Stimulated activated CD8-positive, alpha-beta memory T cell treated with anti-CD3 and anti-CD28 coated beads, Interleukin-12 subunit alpha, Interleukin-12 subunit beta, amount 100 ng/mL, for 24 hours (primary cell): ENCODE data around the gene AZI2.

Experiments used
- DNase-seq: peaks from one replicate; pipeline ENCODE4 v3.0.0-alpha.2; 2020; ENCODE audit errors: extremely low read depth

The AZI2 gene, protein sequence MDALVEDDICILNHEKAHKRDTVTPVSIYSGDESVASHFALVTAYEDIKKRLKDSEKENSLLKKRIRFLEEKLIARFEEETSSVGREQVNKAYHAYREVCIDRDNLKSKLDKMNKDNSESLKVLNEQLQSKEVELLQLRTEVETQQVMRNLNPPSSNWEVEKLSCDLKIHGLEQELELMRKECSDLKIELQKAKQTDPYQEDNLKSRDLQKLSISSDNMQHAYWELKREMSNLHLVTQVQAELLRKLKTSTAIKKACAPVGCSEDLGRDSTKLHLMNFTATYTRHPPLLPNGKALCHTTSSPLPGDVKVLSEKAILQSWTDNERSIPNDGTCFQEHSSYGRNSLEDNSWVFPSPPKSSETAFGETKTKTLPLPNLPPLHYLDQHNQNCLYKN

DNA sequence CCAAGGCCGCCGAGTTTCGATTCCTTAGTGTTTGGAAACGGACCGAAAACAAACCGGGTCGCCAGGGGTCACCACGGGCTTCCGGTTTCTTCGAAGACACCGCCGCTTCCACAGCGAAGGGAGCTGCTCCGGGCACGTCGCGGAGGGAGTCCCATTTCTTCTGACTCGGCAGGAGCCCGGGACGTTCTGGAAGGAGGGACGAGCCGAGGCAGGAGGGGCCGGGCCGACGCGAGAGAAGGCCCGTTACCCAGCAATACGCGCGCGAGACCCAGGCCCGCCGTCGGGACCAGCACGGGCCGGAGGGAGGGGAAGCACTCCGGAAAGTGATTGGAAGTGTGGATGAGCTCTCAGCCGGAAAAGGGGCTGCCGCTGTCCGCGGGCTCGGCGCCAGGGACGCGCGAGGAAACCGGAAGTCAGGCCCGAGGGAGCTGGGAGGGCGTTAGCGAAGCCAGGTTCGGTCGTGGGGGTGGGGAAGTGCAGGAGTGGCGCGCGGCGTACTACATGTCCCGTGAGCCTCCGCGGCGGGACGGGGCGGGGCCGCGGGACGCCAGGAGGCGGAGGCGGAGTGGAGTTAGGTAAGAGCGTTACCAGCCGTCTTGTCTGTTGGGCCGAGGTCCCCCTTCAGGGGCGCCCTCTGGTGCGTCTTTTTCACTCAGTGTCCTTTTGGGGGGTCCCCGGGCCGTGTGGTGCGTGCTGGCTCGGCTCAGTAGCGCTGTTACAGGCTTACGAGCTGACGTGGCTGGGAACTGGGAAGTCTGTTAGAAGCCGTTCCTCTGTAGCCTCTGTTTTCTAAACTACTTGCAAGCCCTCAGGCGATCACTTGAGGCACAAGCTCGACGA, at the start of gene AZI2, which contains the start of gene ZCWPW2:
Gene AZI2, minus strand, starts transcription at position 196 of the 840 bp plus-strand sequence. CDS start 8,207 bp downstream, outside the sequence.
Gene ZCWPW2, plus strand, starts transcription at position 93 of the 840 bp plus-strand sequence. CDS start 64,348 bp downstream, outside the sequence.
- peak; percentile 83 for DNase-seq

DNA sequence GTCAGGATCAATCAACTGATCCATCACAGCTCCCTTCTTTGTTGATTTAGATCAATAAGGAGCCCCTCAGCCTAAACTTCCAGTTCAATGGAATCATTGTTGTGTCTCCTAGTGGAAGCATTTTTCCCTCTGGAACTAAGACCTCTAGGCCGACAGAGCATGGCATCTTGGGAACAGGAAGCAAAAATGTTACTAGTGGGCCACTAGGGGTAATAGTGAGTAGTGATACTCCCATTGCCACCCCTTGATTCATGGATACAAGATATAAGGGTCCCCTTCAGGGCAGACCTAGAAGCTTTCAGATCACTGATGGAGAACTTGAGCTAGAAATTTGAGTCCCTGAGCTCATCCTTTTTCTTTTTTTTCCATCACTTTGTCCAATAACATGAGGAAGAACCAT, 40.4 kb upstream of the AZI2 start:
- DNase-seq, result no peak

DNA sequence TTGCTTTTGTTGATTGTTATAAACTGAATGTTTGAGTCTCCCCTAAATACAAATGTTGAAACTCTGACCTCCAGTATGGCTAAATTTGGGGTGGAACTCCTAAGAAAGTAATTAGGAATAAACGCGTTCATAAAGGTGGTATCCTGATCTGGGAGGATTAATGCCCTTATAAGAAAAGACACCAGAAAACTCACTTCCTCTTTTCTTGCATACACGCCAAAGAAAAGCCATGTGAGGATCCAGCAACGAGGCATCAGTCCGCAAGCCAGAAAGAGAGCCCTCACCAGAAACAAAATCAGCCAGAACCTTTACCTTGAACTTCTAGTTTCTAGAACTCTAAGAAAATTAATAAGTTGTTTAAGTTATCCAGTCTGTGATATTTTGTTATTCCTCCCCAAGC, 37.4 kb upstream of the AZI2 start:
- DNase-seq, result no peak

DNA sequence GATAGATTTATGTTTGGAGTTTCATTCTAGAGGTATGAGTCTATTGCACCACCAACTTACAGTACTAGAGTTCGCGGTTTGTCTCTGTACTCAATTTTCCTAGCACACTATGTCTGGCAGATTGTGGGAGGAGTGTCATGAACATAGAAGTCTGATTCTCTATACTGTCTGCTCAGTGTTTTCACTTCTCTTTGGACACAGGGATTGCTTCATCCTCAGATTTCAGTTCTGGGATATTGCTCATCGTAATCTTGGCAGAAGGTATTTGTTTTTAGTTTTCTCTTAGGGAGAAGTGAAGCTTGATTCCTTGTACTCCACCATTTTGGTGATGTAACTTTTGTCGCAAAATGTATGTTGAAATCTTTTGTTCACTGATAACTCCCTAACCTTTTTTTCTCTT, 27.8 kb upstream of the AZI2 start:
- no peak for DNase-seq

DNA sequence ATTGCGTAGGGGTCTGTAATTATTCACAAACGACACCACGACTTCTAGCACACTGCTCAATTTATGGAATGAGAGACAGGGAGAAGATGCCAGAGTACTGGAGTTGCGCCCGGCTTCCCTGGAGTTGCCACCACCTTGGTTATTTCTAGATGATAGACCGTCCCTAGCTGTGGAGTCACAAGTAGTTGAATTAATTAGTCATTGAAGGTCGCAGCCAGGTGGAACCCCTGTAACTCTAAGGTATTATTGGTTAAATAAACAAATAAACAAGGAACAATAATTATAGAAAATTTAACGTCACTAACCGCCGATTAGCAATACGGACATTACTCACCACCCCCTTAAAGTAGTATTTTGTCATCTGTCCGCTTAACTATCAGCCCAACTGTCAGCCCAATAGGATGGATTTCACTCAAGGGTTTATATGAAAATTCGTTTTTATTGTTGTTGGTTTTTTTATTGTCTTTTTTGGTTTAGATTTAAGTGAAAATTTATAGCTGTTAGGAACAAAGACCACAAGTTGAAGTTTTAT, 911 bp upstream of the AZI2 start:
- DNase-seq, result no peak

DNA sequence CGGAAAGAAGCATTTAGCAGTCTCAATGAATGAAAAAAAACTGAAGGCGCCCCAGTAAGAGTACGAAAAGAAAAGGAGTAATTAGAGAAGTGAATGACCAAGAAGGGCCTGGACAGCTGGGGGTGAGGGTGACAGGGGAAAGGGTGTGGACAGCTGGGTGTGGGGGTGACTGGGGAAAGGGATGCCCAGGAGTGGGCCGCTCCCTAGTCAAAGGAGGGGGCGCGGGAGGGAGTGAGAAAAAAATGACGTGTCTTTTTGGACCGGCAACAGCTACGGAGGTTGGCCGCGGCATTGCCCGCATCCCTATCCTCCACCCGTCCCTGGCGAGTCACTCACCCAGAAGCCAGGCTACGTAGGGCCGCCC, 377 bp downstream of the AZI2 start:
- DNase-seq, result no peak

DNA sequence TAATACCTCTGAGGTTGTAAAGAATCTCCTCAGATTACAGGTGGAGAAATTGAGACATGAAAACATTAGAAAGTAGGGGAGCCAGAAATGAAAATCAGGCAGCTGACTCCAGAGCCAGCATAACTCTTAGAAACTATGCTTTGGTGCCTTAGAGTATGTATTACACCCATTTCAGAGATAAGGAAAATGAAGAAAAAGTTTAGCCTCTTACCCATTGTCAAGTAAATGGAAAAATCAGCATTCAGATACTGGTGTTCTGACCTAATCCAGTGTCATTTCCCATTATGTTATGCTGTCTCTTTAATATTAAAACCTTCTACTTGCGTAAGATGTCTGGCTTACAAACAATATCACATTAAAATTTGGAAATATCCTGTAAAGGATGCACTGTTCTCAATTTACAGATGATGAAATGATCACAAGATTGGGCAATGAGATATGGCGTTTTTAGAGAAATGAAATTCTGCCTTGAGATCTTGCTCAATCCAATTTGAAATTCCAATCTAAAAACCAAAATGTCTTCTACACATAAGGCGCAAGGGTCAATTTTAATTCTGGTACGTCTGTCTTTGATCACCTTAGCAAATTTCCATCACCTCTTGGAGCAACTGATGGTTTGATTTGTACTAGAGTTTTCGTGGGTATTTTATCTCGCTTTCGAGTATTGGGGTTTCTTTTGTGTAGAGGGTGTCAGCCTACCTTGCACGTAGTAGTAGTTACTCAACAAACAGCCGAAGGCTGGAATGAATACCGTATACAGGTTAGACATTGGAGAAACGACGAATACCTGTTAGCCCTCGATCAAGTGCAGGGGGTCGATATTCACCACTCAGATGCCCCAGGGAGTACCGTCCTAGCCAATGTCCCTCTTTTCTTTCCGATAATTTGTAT, 1.0 kb downstream of the AZI2 start:
- DNase-seq, result no peak

DNA sequence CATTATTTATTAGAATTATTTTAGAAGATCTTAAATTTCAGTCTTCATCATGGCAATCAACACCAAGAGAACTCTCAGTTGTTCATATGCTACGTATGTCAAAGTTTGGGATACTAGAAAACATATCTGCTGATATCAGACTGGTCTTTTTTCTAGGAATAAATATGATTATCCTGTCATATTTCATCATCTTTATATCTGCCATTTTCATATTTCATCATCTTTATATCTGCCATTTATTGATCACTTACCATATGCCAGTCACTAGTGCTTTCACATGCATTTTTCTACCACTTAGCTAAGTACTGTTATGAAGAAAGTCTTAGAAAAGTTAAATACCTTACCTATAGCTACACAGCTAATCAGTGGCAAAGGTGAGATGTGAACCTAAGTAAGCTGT, 2.9 kb downstream of the AZI2 start:
- no peak for DNase-seq

DNA sequence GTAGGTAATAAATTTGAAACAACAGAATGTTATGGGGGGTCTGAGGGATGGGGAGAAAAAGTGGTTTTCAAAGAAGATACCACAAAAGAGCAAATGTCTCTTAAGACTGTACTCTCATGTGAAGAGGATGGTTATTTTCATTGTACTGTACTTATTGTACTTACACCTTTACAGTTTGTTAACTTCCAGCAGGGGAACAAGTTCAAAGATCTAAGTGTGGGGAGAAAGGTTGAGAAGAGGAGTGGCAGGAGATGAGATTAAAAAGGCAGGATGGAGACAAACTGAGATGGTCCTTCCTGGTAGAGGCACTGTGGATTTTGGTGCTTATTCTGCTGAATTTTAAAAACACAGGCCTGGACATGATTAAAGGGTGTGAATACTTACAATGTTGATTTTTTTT, 5.5 kb downstream of the AZI2 start:
- DNase-seq, result no peak

DNA sequence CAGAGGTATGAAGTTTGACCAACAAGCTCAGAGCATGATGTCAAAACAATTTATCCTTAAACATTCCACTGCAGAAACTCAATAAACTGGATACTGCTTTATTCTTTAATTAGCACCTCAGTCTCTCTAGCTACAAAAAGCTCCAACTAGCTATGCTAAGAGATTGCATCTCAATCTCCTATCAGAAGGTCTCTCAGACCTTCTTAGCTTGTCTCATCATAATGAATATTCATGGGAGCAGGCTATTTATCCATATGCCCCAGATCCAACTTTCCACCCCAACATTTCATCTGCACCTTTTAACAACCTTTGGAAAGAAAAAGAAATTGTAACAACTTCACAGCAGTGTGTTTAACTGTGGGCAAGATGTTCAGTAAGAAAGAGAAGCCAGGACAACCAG, 11.4 kb downstream of the AZI2 start:
- no peak for DNase-seq

DNA sequence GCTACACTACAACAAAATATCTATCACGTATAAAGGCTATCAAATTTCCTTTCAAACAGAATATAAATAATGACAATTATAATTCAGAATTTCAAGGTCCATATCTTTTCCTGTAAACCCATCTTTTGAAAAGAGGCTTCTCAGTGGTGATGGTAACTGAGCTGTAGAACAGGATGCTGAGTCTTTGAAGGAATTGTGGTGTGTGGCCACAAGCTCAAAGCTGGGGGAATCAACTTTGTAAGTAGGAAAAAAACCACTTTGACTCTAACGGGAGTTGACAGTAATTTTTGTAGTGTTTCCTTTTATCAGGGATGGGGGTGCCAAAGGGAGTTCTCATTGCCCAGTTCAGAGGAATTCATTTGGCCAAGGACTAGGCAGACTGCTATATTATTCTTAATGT, 13.4 kb downstream of the AZI2 start:
- DNase-seq, result no peak

DNA sequence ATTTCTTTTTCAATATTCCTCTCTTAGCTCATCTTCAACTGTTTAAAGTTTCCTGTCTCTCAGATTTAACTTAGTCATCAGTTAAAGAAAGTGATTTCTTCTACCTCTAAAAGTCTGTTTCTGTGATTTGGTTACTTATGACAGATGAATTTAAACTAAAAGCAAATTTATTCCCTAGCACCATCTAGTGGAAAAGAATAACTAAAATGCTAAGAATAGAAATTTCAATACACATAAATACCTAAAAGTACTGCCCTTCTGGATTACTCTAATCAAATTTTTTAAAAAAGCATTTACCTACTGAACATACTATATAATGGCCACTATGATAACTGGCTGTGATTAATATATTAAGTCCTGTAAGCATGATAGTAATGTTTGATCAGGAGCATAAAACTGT, 14.1 kb downstream of the AZI2 start:
- DNase-seq, result no peak

DNA sequence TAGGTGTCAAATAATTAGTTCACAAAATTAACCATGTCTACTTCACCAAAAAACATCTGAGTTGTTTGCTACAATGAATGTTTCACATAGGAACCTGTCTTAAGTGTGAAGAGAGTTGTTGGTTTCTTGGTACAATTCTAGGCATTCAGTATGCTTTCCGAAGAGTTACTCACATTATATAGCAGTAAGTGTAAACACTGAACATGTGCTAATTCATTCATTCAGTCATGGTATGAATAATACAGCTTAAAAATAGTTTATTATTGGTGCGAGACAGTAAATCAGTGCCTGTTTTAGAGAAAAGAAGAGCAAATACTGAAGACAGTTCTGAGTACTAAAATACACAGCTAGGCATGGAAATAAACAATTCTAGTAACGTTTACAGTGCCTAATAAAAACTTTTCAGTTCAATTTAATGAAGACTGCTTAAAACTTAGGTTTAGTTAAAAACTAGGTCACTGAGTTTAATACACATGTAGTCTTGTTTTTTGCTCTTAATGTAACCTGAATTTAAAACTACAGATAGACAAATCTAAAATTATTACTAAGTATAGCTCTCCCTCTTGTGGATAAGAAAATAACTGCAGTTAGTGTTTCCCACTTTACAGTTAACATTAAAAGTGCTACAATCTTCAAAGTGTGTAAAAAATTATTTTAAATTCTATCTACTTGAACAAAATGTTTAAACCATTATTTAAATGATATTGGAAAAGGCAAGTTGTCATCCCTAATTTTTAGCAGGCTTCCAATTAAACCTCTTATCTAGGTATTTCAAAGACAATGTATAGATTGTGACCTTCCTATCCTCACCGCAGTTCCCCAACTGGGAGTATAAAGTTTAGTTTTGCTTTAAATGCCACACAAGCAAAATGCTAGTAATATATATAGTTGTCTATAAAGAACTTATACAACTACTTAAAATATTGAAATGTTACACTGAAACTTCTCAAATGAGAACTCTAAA, 20.2 kb downstream of the AZI2 start:
- DNase-seq, result no peak

DNA sequence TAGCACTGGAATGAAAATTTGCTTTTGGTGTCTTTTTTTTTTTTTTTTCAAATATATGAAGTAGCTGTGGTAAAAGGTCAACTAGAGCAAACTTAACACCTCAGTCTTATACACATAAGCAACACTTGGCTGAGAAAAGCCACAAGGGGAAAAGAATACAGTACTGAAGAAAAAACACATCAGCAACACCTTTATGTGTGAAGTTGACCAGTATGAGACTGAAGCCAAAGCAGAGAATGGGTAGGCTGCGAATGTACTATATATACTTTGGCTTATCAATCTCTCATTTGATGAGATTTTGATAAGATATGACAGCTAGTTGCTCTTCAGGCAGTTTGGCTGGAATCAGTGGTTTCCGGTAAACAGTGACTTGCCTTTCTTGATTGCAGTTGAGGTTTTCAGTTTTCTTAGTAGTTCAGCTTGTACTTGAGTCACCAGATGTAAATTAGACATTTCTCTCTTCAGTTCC, 22.1 kb downstream of the AZI2 start:
- DNase-seq, result no peak

DNA sequence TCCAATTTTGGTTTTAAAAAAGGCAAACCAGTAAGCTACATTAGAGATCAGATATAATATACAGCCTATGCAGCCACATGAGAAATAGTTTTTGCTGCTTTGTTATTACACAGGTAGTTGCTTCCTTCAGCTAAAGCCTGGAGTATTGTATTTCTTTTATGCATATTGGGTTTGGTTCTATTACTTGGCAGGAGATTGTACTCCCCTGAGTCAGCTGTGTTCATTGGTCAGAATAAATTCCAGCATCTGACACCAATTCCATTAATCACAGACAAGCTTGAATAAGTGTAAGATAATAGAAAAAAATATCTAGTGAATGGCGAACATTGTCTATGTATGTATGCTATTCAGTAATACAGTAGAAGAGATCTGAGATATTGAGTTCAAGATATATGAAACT, 26.2 kb downstream of the AZI2 start:
- no peak for DNase-seq

DNA sequence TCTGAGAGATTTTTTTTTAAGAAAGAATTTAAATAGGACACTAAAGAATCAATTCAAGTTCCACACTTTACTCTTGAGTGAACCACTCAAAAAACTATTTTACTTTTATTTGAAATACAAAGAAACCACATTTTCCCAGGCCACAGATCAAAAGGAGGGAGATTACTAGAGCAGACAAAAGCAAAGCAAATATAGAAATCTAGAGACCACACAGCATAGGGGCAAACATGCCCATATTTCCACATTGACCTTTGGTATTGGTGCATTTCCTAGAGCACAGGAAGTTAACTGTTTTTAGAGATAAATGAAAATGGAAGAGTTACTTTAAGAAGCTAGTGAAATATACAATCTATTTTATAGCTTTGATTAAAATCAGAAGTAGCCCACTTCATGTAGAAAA, 27.6 kb downstream of the AZI2 start:
- no peak for DNase-seq

DNA sequence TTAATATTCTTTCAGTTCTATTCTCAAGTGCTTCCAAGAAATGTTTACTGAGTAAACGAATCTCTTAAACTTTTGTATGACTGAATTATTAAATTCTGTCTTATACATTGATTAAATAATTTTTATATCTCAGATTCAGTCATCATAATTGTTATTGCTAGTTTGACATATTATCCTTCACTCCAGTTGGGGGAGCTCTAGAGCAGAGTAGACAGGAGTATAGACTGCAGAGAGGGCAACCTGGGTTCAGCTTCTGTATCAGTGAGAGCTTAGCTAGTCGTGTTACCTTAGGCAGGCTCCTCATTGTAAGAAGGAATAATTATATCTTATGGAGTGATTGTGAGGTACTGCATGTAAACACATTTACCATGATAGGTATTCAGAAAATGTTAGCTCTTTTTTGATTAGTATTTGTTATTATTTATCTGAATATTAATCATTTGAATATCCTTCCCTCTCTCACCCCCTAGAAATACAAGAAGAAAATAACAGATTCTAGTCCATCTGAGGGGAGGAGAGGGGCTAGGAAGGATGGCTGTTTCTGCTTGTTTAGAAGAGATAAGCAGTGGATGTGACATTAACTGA, 31.1 kb downstream of the AZI2 start:
- no peak for DNase-seq

DNA sequence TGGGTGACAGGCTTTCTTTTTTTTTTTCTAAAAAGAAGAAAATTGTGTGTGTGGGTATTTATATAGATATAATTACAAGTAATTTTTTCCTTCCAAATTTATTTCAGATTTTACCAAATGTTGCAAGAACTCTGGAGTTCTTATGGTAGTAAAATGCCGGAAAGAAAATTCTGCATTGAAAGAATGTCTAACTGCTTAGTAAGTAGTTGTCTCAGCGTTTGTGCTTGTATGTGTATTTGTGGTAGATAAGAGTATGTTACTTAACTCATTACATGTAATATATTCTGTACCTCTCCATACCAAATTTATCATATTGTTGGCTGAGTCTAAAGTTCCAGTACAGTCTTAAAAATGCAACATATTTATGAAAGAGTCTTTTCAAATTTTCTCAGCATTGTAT, 32.4 kb downstream of the AZI2 start:
- no peak for DNase-seq

DNA sequence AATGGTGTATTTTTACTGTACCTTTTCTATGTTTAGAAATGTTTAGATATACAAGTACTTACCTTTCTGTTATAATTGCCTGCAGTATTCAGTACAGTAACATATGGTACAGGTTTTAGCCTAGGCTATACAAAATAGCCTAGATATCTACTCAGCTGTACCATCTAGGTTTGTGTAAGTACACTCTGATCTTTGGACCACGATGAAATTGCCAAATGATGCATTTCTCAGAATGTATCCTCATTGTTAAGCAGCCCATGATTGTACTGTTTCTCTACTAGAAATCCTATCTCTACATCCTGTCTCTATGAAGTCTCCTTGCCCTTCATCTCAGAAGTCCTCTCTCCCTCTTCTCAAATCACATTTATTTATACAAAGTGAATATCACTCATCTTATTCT, 32.9 kb downstream of the AZI2 start:
- DNase-seq, result no peak

DNA sequence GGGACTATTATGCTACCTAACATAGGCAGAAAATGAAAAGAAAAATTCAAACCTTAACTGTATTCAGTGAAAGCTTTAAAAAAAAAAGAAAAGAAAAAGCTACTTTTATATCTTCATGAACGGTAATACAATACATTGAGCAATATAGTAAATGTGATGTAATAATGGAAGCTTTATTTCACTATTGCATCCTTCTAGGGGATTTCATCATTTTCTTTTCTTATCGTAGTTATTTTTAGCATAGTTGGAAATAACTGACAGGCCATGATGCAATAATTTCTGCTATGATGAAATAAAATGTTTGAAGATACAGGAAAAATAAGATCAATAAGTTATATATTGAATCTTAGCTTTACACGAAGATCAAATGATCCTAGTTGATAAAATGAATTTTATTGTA, 40.4 kb downstream of the AZI2 start:
- no peak for DNase-seq
